Measurements from ENCODE around the gene CDCA5.
"Not testable (repeated sequence)": the region's sequence is repeated elsewhere in the genome, so short reads cannot be mapped to it uniquely, and the experiment has no call there.

Gene CDCA5

GRCh38 chr11:65118891-65119669, 35.2 kb upstream of the CDCA5 start:
- DNase-seq = not testable (repeated sequence)

- no peak for DNase-seq
These were observed 34.4 kb upstream of the CDCA5 start for GRCh38 chr11:65118097-65118837.

GRCh38 chr11:65117206-65118096, 33.6 kb upstream of the CDCA5 start, which contains the start of gene ZNHIT2:
Gene ZNHIT2 (minus strand): TSS chr11:65117701. CDS start chr11:65117653, 48 bp downstream.
- DNase-seq = peak; percentile 97 to 98

GRCh38 chr11:65116370-65117205, 32.7 kb upstream of the CDCA5 start:
- DNase-seq = peak in 1 of 2 experiments; percentile 31

GRCh38 chr11:65115361-65116082, 31.7 kb upstream of the CDCA5 start:
- no peak for DNase-seq

- DNase-seq = no peak
These were observed 30.8 kb upstream of the CDCA5 start for GRCh38 chr11:65114538-65115171.

GRCh38 chr11:65113839-65114238, 30.0 kb upstream of the CDCA5 start:
- DNase-seq = no peak

- peak; percentile 38 to 42 for DNase-seq
These were observed 29.5 kb upstream of the CDCA5 start for GRCh38 chr11:65113361-65113756.

GRCh38 chr11:65112546-65113360, 28.9 kb upstream of the CDCA5 start:
- peak; percentile 31 to 38 for DNase-seq

GRCh38 chr11:65111744-65112545, 28.1 kb upstream of the CDCA5 start, which contains the start of gene TM7SF2:
Gene TM7SF2 (plus strand): TSS chr11:65111872. CDS start chr11:65112016, 144 bp downstream.
- peak; percentile 93 to 97 for DNase-seq

GRCh38 chr11:65111159-65111743, 27.4 kb upstream of the CDCA5 start:
- DNase-seq = no peak

GRCh38 chr11:65110354-65110861, 26.6 kb upstream of the CDCA5 start:
- peak; percentile 62 to 69 for DNase-seq

GRCh38 chr11:65109231-65110198, 25.7 kb upstream of the CDCA5 start:
- no peak for DNase-seq

GRCh38 chr11:65108469-65109123, 24.8 kb upstream of the CDCA5 start:
- no peak for DNase-seq

- DNase-seq = no peak
These were observed 24.1 kb upstream of the CDCA5 start for GRCh38 chr11:65107751-65108468.

GRCh38 chr11:65107078-65107477, 23.2 kb upstream of the CDCA5 start:
- DNase-seq = no peak
